ENCODE data around the gene ZCCHC24. TPM values are rescaled to one million over a fixed set of nuclear protein-coding genes. Genes with fewer than 3 reads are reported as not detected.

Gene ZCCHC24
- polyA plus RNA-seq, 1 of the 3 experiments (the other 2 are of a cell fraction) = 15.8 TPM

GRCh38 chr10:79392506-79393176 is 52.8 kb downstream of the ZCCHC24 start:
- Histone ChIP-seq H2AFZ (ENCODE audit: low read depth) (no peak overlapping the region), H3K4me3 (ENCODE audit: low read depth in 2 of 2, low read length in 1 of 2) (no peak overlapping the region), H3K79me2 (ENCODE audit: insufficient read depth) (no peaks in the 10 kb centered on the region), H3K9me2 (no peaks in the 10 kb centered on the region), H3K36me3 (replicated peaks in 1 of 2; ENCODE audit: control insufficient read depth in 1 of 2, insufficient read depth in 2 of 2, low read length in 1 of 2) (peaks cover 1 to 4% of the 10 kb centered on the region in 2 experiments), H3K9me3 (no peaks in the 10 kb centered on the region), H3K4me2 (no peak overlapping the region), H3K27ac (ENCODE audit: low read depth in 2 of 2, low read length in 1 of 2) (no peak overlapping the region), H3F3A (replicated peaks; ENCODE audit: insufficient read depth) (no peaks in the 10 kb centered on the region), H3K4me1 (ENCODE audit: control insufficient read depth in 1 of 2, insufficient read depth in 2 of 2, low read depth in 1 of 2, low read length in 1 of 2) (peaks cover 0 to 29% of the 10 kb centered on the region in 2 experiments; a peak in 1 of 4 replicates), H3K9ac (no peak overlapping the region), H4K20me1 (ENCODE audit: insufficient read depth) (no peaks in the 10 kb centered on the region), H3K27me3 (ENCODE audit: insufficient read depth) (no peaks in the 10 kb centered on the region)
- 90% methylated on average over 6 of the region's 6 CpGs for WGBS (ENCODE audit: low lambda C conversion rate)
- POLR2A ChIA-PET = no interaction called here
- CTCF ChIA-PET = interaction anchor here (1.4 to 6.1 kb wide), 3 partner anchors 19 to 95 kb away, joined by 5 to 34 read pairs (median 9); no protein-coding TSS in a partner anchor
- no peak for DNase-seq
- TF ChIP-seq ELF1 (IDR thresholded peaks at IDR 0.05) (no peak), NFIC (IDR thresholded peaks at IDR 0.05; ENCODE audit: borderline replicate concordance) (no peak), TEAD4 (IDR thresholded peaks at IDR 0.05; ENCODE audit: borderline replicate concordance, insufficient read depth) (no peak), TCF12 (IDR thresholded peaks at IDR 0.05) (no peak), SMC3 (IDR thresholded peaks at IDR 0.05; ENCODE audit: low read depth, low read length) (no peak), EP300 (IDR thresholded peaks at IDR 0.05; ENCODE audit: borderline replicate concordance in 1 of 2, low read depth in 1 of 2, low read length in 1 of 2) (no peak), NRF1 (IDR thresholded peaks at IDR 0.05; ENCODE audit: low read depth, low read length) (no peak), GABPA (IDR thresholded peaks at IDR 0.05; ENCODE audit: low read depth) (no peak), MEF2A (IDR thresholded peaks at IDR 0.05; ENCODE audit: borderline replicate concordance, low read depth) (no peak), IRF3 (IDR thresholded peaks at IDR 0.05; ENCODE audit: low read depth, low read length) (no peak), MXI1 (IDR thresholded peaks at IDR 0.05; ENCODE audit: low read depth, low read length) (no peak), YY1 (IDR thresholded peaks at IDR 0.05; ENCODE audit: low read depth) (no peak), SIN3A (IDR thresholded peaks at IDR 0.05; ENCODE audit: borderline replicate concordance, low read depth, low read length) (no peak), FOSL2 (IDR thresholded peaks at IDR 0.05; ENCODE audit: borderline replicate concordance, low read depth) (no peak), FOXM1 (IDR thresholded peaks at IDR 0.05; ENCODE audit: low read depth) (no peak), EZH2phosphoT487 (IDR thresholded peaks at IDR 0.05; ENCODE audit: borderline replicate concordance, low read depth) (no peak)
- TF ChIP-seq, protein P1, sequence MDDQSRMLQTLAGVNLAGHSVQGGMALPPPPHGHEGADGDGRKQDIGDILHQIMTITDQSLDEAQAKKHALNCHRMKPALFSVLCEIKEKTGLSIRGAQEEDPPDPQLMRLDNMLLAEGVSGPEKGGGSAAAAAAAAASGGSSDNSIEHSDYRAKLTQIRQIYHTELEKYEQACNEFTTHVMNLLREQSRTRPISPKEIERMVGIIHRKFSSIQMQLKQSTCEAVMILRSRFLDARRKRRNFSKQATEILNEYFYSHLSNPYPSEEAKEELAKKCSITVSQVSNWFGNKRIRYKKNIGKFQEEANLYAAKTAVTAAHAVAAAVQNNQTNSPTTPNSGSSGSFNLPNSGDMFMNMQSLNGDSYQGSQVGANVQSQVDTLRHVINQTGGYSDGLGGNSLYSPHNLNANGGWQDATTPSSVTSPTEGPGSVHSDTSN (IDR thresholded peaks at IDR 0.05) = no peak

All from SK-N-SH (cell line).